GM21360 (cell line): ENCODE results near the gene RGL2.
"Not testable (repeated sequence)": the region's sequence is repeated elsewhere in the genome, so short reads cannot be mapped to it uniquely, and the experiment has no call there.

Experiments
- ATAC-seq: cut with Tn5 transposase; IDR thresholded peaks from one replicate; pipeline ENCODE4 v1.9.1; 2021; ENCODE audit warnings: mild to moderate bottlenecking, moderate library complexity; ENCODE audit not compliant: unreplicated experiment

RGL2 gene

GRCh38 chr6:33273924-33274902, 24.5 kb downstream of the RGL2 start:
- ATAC-seq, result no peak

DNA sequence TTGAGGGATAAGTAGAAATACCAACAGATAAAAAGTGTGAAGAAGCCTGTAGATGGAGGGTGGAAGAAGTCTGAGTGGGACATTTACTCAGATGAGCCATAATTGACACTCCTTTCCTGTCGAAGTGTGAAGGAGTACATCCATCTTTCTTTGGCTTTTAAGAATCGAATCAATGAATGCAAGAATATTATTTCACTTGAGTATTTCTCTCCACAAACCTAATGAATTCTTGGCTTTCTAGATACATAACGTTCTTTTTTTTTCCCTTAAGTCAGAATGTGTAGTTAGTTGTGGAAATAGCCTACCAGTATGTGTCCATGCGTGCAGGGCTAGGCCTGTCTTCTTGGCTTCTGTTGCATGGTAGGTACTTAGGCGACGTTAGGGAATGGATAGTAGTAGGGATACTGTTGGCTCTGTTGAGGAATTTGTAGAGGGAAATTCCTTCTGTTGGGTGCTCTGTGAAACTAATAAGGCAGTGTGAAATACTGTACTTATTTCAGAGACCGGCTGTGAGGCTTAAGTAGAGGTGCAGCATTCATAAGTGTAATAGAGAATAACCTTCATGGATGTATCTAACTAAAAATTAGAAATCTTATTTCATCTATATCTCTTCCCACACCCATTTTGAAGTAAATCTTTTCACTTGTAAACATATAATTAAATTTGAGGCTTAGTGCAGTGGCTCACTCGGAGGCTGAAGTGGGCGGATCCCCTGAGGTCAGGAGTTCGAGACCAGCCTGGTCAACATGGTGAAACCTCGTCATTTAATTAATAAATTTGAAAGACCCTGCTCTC, 25.4 kb downstream of the RGL2 start:
- ATAC-seq, result no peak

DNA sequence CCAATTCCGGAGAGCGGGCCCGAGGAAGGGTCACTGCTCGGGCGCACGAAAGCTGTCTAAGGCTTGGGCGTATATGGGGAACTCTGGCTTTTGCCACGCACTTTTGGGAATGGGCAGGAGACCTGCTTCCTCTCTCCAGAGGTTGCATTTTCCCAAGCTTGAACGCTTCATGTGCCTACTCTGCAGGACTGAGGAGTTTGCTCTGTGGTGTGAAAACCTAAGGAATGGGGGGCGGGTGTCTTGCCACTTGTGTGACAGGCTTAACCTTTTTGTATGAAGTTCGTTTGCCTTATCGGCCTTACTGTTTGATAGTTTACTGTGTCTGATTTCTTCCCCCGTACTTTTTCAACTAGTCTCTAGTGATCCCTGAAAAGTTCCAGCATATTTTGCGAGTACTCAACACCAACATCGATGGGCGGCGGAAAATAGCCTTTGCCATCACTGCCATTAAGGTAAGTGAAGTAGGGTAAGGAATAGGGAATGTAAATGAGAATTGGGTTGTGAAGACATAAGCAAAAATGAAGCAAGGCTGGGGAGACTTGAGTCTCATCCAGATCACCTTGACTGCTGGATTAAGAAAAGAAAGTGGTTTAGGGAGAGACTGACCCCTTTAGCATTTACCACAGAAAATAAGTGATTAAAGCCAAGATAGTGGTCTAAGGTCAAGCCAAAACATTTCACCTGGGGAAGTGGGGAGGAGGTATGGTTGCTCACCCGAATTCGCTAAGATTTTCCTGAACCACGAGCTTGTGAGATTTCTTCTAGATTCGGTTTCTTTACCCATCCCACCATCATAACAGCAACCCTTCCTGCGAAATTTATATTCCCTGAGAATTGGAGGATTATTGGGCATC, 26.2 kb downstream of the RGL2 start:
- no peak for ATAC-seq

DNA sequence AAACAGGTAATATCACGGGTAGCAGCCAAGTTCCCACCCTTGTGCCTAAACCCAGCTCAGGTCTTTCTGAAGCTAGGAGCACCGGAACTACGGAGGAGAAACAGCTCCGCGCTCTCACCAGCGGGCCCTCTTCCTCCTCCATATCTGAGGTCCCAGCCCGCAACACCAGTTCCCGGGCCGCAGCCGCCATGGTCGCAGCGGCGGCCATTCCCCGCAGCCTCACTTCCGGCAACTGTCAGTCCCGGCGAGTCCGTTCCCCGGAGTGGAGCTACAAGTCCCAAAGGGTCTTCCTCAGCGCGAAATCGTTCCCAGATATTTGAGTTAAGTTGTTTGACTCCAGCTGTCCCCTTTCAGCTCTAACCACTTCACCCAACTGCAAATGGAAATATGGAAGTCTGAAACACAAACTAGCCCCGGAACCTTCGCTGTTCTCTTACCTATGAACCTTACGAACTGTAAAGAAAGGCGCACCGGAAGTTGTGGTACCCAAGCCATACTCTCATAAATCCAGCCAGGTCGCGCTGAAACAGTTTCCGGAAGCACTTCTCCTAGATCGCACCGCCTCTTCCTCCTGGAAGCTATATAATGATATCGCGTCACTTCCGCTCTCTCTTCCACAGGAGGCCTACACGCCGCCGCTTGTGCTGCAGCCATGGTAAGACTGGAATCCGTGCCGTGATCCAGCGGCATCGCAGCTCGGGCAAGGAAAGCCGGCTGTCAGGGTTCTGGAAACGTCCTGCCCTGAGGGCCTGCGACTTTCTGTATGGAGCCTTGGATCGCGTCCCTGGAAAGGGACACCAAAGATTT, 27.1 kb downstream of the RGL2 start, which contains the start of the genes RPS18 and VPS52:
Gene RPS18 (plus strand): TSS at position 608 of the 807 bp plus-strand sequence. CDS start 45 bp downstream, at position 653.
Gene VPS52 (minus strand): TSS at position 409 of the 807 bp plus-strand sequence. CDS start 201 bp downstream, at position 208.
- ATAC-seq, result peak; percentile 73

DNA sequence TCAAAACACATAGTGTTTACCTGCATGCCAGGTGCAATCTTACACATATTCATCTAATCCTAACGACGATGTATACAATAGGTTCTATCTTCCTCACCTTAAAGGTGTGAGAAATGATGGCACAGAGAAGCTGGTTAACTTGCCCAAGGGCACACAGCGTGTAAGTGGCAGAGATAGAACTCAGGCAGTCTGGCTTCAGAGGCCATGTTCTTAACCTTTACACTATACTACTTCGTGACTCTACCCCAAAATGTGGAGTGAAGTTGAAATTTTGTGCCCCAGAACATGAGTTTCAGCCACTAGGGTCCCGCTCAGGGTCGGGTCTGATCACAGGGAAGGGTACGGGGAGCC, 27.6 kb downstream of the RGL2 start:
- ATAC-seq, result no peak

- ATAC-seq, result no peak
Measured at GRCh38 chr6:33264015-33264414, 34.7 kb downstream of the RGL2 start.

GRCh38 chr6:33262490-33262889, 36.3 kb downstream of the RGL2 start:
- not testable (repeated sequence) for ATAC-seq

GRCh38 chr6:33259032-33259431, 39.7 kb downstream of the RGL2 start:
- ATAC-seq, result no peak

DNA sequence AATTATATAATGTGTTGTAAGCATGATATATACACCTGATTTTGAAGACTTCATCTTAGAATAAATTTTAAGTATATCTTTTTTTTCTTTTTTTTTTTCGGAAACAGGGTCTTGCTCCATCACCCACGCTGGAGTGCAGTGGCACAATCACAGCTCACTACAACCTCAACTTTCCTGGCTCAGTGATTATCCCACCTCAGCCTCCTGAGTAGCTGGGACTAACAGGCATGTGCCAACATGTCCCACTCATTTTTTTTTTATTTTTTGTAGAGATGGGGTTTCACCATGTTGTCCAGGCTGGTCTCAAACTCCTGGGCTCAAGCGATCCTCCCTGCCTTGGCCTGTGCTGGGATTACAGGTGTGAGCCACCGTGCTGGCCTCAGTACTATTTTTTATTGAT, 44.2 kb downstream of the RGL2 start:
- ATAC-seq, result no peak

DNA sequence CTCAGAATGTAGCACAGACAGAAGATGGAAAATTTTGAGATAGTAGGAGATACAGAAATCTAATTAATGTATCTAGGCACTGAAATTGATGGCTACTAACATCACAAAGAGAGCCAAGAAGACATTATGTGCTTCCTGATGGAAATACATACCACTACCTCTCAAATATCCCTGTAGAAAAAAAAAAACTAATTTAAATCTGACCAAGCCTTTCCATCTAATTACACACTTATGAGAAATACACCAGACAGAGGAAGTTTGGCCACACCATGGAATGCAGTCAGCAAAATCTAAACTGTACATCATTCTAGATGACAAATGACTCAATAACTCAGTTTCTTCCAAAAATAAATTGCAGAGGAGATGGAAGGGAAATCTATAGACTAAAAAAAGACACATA, 46.0 kb downstream of the RGL2 start:
- ATAC-seq, result no peak

DNA sequence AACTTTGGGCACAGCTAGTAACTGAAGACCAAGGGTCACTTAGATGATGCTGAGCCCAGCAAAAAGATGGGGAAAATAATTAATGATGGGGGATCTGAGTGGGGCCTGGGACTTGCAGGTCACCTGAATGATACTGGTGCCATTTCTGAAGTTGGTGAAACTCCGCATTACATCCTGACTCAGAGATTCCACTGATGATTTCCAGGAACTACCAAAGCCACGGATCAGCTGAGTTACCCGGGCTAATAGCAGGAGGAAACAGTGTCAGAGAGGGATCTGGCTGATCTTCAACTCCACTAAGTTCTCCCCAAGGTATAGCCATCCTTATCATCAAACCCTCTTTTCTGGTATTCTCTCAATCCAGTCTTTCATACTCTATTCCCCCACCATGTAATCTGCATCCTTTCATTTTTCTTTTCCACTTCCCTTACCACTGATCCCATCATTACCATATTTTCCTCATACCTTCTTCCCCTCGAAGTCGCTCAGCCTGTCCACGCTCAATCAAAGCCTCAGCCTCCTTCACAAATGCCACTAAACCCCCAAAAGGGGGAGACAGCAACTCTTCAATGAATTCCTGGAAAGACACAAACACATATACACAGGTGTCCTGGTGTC, 47.2 kb downstream of the RGL2 start:
- ATAC-seq, result no peak

GRCh38 chr6:33250731-33251130, 48.0 kb downstream of the RGL2 start:
- ATAC-seq, result no peak

DNA sequence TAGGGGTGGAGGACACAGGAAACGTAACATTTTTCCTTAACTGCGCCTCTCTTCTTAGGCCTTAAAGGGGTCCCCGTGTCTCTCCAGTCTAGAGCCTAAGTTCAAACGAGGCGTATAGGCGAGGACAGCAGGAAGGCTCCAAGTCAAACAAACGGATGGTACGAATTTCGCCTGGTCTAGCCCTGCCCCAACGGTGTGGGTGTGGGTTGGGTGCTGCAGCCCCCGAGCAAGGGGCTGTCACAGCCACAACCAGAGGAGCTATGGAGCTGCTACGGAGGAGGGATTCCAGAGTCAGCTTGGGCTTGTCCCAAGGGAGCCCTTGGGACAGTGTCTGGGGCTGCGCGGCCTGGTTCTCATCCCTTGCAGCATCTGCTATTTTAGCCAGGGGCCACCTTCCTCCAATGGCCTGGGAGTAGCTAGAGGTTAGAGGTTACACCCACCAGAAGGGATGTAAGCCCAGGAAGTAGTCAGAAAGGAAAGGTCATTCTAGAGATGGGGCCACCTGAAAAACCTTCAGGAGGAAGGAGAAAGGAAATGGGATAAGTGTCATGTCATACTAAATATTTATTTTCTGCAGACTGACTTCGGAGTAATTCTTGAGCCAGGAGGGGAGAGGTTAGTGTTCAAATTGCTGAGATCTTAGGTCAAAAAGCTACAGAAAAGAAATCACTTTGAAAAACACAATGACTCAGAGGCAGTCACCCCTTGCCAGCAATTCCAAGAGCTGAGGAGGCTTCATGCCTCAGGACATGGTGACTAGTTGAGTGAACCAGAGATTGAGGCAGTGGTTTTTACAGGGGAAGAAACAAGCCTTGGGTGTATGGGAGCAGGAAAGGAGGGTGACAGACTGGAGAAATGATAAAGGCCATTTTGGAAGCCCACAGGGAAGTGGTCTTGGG, 48.8 kb downstream of the RGL2 start:
- ATAC-seq, result no peak

DNA sequence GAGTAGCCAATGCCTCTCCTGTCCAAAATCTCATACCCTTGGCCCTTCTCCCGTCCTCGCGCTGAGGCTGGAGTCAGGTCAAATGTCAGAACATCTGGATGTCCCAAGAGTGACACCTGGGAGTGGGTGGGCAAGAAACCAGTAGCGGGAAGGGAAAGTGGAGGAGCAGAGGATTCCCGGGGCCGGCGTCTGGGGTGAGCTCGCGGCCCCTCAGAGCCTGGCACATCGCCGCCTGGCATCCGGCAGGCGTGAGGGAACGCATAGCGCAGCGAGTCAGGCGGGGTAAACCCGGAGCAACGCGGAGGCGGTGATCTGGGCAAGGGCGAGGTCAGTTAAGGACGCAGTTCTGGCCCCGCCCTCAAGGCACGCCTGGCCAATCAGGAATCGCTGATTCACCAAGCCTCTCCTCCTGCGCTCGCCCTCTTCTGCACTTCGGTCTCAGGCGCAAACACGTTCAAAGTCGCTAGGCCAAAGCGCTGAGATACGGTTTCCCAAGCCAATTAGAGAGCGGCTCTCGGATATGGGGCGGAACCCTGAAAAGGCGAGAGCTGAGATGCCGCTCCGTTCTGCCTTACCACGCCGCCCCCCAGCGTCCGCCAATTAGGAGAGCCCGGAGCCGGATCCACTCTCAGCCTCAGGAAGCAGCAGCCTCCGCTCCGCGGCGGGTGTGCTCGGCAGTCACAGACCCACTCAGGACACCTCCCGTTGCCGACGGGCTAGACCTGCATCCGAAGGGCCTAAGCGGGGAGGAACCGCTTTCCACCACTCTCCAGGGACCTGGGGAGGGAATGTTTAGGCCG, 49.6 kb downstream of the RGL2 start:
- ATAC-seq, result peak; percentile 87

- ATAC-seq, result peak; percentile 11
Measured at GRCh38 chr6:33248643-33248931, 50.2 kb downstream of the RGL2 start.

GRCh38 chr6:33247977-33248642, 50.6 kb downstream of the RGL2 start:
- peak; percentile 45 for ATAC-seq

- ATAC-seq, result no peak
Measured at GRCh38 chr6:33243476-33243875, 55.3 kb downstream of the RGL2 start.
